Ovary (tissue), 9 donors: ENCODE measurements around the gene TSPAN2. TPM values are rescaled to one million over a fixed set of nuclear protein-coding genes. Genes with fewer than 3 reads are reported as not detected.

Experiments used
- DNase-seq, 5 donors: peaks; one replicate each; pipeline ENCODE4 v3.0.0-alpha.2; 2019 to 2020
- H3K27ac ChIP-seq, 2 donors: fragments of 200-600 bp; one replicate each; pipeline versions ENCODE4 v1.5.1 to v1.8.0; 2019 to 2022
- H3K27me3 ChIP-seq: fragments of 200-600 bp; one replicate; pipeline ENCODE4 v1.8.0; 2022
- H3K36me3 ChIP-seq: fragments of 200-600 bp; sonication (generic); one replicate; pipeline ENCODE4 v1.5.1; 2019
- H3K4me1 ChIP-seq: one replicate; pipeline ENCODE4 v1.8.1; 2013; ENCODE audit warnings: mild to moderate bottlenecking, moderate library complexity; ENCODE audit not compliant: insufficient read depth
- H3K4me3 ChIP-seq: fragments of 200-600 bp; sonication (generic); one replicate; pipeline ENCODE4 v1.5.1; 2017
- H3K9me3 ChIP-seq, 2 donors: fragments of 200-600 bp in 1 of 2; sonication (generic) in 1 of 2; one replicate each; pipeline versions ENCODE4 v1.5.1 to v1.8.1; 2013 to 2019; ENCODE audit warnings: mild to moderate bottlenecking in 1 of 2, moderate library complexity in 1 of 2
- CTCF ChIP-seq, 3 donors: fragments of 450-650 bp in 2 of 3; fragments of 200-600 bp in 1 of 3; IDR thresholded peaks; one replicate each; pipeline versions ENCODE4 v1.5.1 to v1.8.0; 2016 to 2022; ENCODE audit warnings: antibody characterized with exemption in 3 of 3, mild to moderate bottlenecking in 1 of 3
- EP300 ChIP-seq: sonication (generic); formaldehyde crosslinking; IDR thresholded peaks from one replicate; pipeline ENCODE4 v1.6.1; 2017; ENCODE audit warnings: antibody characterized with exemption
- POLR2A ChIP-seq: fragments of 450-650 bp; IDR thresholded peaks from one replicate; pipeline ENCODE4 v1.6.1; 2017; ENCODE audit warnings: antibody characterized with exemption, mild to moderate bottlenecking, moderate library complexity
- WGBS, 3 donors: extraction: QIAGEN DNeasy Blood & Tissue Kit in 1 of 3; methylation state at CpG; one replicate each; pipeline versions ENCODE4 v1.1.5 to v1.1.7; 2013 to 2017; 5-methylcytosine and 5-hydroxymethylcytosine counted together
- intact Hi-C, 4 donors: fragments of 100-400 bp; cut with DNase I; formaldehyde crosslinking; loops; one replicate each; pipeline versions ENCODE4 v1.11.0 to v1.15.1; 2022 to 2023
- polyA plus RNA-seq, 2 donors: library from polyadenylated mRNA; stranded (reverse); fragments of 200-250 nt in 1 of 2; fragments of 350-450 nt in 1 of 2; fragmentation: Illumina TruSeq in 1 of 2; extraction: RNeasy Lipid Tissue Mini Kit (QIAGEN cat#74804) in 1 of 2; gene quantifications; one replicate each; pipeline ENCODE4 v1.2.3, GENCODE V29; 2013 to 2014
- total RNA-seq, 7 donors: library from RNA; depleted of rRNA in 2 of 7; stranded (reverse); fragments of >200 nt in 2 of 7; fragmentation: NEBNext Ultra II Directional in 3 of 7; extraction: Animal tissue kit (Norgen Biotek cat#: 25700) in 3 of 7; gene quantifications; one replicate each; pipeline versions ENCODE4 v1.1.0 to v1.2.4, GENCODE V29; 2016 to 2023
- donor health status: DM: no; HTN: no; CAD: no; lungs with moderate emphysema.
- donor health status: DM: no; HTN: no; CAD: no.
- donor health status: Bipolar disorder and iron deficiency.
- donor health status: DM: yes; HTN: yes; CAD: no.
- donor health status: DM: no; HTN: no; CAD: no.
- donor health status: DM: yes; HTN: yes; CAD: no.

TSPAN2 gene
- total and polyA plus RNA-seq, 9 donors, result 1.7 to 21.4 (median 4.1) TPM

- H3K27ac ChIP-seq, result no peak overlapping the region
- intact Hi-C loops, result loop anchor here (5.0 to 10.0 kb wide), 4 partner anchors 331 to 461 kb away; no protein-coding TSS in a partner anchor
- DNase-seq, result no peak
- H3K27me3 ChIP-seq, result no peaks in the 10 kb centered on the region
- no peaks in the 10 kb centered on the region for H3K36me3 ChIP-seq
- no peaks in the 10 kb centered on the region for H3K9me3 ChIP-seq
- H3K4me3 ChIP-seq, result no peak overlapping the region
- peaks cover 2% of the 10 kb centered on the region for H3K4me1 ChIP-seq
- TF ChIP-seq EP300, result no peak
- no peak for TF ChIP-seq CTCF (IDR thresholded peaks at IDR 0.05)
- no peak for TF ChIP-seq POLR2A
These were observed 47.4 kb upstream of the TSPAN2 start for GRCh38 chr1:115136706-115137105.

DNA sequence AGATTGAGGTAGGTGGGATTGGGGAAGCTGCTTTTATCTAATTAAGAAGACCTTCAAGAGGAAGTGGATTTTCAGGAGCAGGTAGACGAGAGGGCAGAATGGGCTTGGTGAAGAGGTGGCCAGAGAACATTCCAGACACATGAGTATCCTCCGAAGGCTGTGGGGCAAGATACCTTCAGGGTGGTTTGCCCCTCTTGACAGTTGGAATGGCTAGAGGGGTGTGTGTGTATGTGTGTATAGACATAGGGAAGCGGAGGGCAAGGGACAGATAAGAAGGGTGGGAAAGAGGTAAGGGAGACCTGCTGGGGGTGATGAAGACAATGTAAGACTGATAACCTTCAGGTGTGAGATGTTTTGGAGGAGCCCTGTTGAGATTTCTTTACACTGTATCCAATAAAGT, 46.8 kb upstream of the TSPAN2 start:
- Histone ChIP-seq H3K4me3 (no peak overlapping the region), H3K4me1 (peaks cover 2% of the 10 kb centered on the region), H3K27ac (no peak overlapping the region), H3K27me3 (no peaks in the 10 kb centered on the region), H3K36me3 (no peaks in the 10 kb centered on the region), H3K9me3 (no peaks in the 10 kb centered on the region)
- DNase-seq, result no peak
- TF ChIP-seq EP300 (no peak), POLR2A (no peak), CTCF (IDR thresholded peaks at IDR 0.05) (no peak)
- intact Hi-C loops, result loop anchor here (5.0 to 10.0 kb wide), 4 partner anchors 331 to 461 kb away; no protein-coding TSS in a partner anchor
- WGBS, 3 donors, result 74 to 92% (median 89%) methylated on average over 3 of the region's 3 CpGs

- H3K27ac ChIP-seq, result no peak overlapping the region
- H3K27me3 ChIP-seq, result no peaks in the 10 kb centered on the region
- H3K9me3 ChIP-seq, result no peaks in the 10 kb centered on the region
- no peak for TF ChIP-seq CTCF (IDR thresholded peaks at IDR 0.05)
- TF ChIP-seq EP300, result no peak
- TF ChIP-seq POLR2A, result no peak
- no peak overlapping the region for H3K4me3 ChIP-seq
- DNase-seq, result no peak
- no peaks in the 10 kb centered on the region for H3K36me3 ChIP-seq
- intact Hi-C loops, result loop anchor here (5.0 to 10.0 kb wide), 4 partner anchors 332 to 462 kb away; no protein-coding TSS in a partner anchor
- H3K4me1 ChIP-seq, result peaks cover 2% of the 10 kb centered on the region
- WGBS, 3 donors, result 65 to 70% (median 67%) methylated on average over 5 of the region's 5 CpGs
These were observed 46.4 kb upstream of the TSPAN2 start for GRCh38 chr1:115135681-115136080.

- no peak overlapping the region for H3K27ac ChIP-seq
- 38 to 41% (median 40%) methylated on average over 10 of the region's 10 CpGs for WGBS, 3 donors
- no peaks in the 10 kb centered on the region for H3K9me3 ChIP-seq
- TF ChIP-seq POLR2A (no peak), CTCF (IDR thresholded peaks at IDR 0.05) (no peak), EP300 (no peak)
- no peaks in the 10 kb centered on the region for H3K36me3 ChIP-seq
- H3K4me1 ChIP-seq, result peaks cover 2% of the 10 kb centered on the region
- no peak overlapping the region for H3K4me3 ChIP-seq
- no peaks in the 10 kb centered on the region for H3K27me3 ChIP-seq
- DNase-seq, result no peak
- intact Hi-C loops, result loop anchor here (5.0 to 10.0 kb wide), 4 partner anchors 332 to 462 kb away; no protein-coding TSS in a partner anchor
These were observed 45.7 kb upstream of the TSPAN2 start for GRCh38 chr1:115134850-115135480.
